GM12875 (cell line): ENCODE results near the gene OBSCN.

Source experiments
- H3K4me3 ChIP-seq: one replicate; pipeline ENCODE4 v1.5.1; 2011; ENCODE audit warnings: low read depth, low read length, control low read depth
- TF ChIP-seq, protein P1 (sequence below): IDR thresholded peaks from 2 replicates; pipeline ENCODE4 v1.5.1; 2011; ENCODE audit warnings: low read depth, mild to moderate bottlenecking, control low read depth, inconsistent platforms, low read length, moderate library complexity, borderline replicate concordance; ENCODE audit not compliant: insufficient read depth

OBSCN gene

DNA sequence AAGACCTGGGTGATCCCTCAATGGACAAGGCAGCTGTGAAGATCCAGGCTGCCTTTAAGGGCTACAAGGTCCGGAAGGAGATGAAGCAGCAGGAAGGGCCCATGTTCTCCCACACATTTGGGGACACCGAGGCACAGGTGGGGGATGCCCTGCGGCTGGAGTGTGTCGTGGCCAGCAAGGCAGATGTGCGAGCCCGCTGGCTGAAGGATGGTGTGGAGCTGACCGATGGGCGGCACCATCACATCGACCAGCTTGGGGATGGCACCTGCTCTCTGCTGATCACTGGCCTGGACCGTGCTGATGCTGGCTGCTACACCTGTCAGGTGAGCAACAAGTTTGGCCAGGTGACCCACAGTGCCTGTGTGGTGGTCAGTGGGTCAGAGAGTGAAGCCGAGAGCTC is 113.6 kb downstream of the OBSCN start:
- TF ChIP-seq, protein P1, sequence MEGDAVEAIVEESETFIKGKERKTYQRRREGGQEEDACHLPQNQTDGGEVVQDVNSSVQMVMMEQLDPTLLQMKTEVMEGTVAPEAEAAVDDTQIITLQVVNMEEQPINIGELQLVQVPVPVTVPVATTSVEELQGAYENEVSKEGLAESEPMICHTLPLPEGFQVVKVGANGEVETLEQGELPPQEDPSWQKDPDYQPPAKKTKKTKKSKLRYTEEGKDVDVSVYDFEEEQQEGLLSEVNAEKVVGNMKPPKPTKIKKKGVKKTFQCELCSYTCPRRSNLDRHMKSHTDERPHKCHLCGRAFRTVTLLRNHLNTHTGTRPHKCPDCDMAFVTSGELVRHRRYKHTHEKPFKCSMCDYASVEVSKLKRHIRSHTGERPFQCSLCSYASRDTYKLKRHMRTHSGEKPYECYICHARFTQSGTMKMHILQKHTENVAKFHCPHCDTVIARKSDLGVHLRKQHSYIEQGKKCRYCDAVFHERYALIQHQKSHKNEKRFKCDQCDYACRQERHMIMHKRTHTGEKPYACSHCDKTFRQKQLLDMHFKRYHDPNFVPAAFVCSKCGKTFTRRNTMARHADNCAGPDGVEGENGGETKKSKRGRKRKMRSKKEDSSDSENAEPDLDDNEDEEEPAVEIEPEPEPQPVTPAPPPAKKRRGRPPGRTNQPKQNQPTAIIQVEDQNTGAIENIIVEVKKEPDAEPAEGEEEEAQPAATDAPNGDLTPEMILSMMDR = no peak
- H3K4me3 ChIP-seq = no peak overlapping the region

DNA sequence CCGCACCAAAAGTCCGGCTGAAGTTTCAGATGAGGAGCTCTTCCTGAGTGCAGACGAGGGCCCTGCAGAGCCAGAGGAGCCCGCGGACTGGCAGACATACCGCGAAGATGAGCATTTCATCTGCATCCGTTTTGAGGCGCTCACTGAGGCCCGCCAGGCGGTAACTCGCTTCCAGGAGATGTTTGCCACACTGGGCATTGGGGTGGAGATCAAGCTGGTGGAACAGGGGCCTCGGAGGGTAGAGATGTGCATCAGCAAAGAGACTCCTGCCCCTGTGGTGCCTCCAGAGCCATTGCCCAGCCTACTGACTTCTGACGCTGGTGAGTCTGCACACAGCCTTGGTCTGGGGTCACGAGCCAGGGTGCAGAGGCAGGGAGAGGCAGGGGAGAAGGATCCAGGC is 114.1 kb downstream of the OBSCN start:
- TF ChIP-seq, protein P1 = no peak
- H3K4me3 ChIP-seq = no peak overlapping the region

DNA sequence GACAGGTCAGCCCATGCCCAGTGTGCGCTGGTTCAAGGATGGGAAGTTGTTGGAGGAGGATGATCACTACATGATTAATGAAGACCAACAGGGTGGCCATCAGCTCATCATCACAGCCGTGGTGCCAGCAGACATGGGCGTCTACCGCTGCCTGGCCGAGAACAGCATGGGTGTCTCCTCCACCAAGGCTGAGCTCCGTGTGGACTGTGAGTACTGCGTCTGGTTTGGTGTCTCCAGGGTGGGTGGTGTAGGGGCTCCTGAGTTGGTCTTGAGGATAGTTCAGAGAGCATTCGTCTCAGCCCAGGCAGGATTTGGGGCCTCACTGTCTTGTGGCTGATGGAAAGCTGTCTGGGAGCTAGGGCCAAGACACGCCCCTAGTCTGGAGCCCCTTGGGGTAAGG is 115.6 kb downstream of the OBSCN start:
- H3K4me3 ChIP-seq = no peak overlapping the region
- TF ChIP-seq, protein P1 = no peak

DNA sequence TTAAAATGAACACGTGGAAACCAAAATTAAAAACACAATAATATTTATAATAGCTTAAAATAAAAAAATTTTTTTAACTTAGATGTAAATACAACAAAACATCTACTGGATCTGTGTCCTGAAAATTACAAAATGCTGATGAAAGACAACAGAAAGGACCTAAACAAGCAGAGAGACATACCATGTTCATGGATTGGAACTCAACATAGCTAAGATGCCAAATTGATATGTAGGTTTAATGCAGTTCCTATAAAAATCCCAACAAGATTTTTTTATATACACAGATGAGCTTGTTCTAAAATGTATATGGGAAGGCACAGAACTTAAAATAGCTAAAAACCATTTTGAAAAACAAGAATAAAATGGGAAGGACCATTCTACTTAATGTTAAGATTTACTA is 117.4 kb downstream of the OBSCN start:
- no peak overlapping the region for H3K4me3 ChIP-seq
- TF ChIP-seq, protein P1 = no peak

DNA sequence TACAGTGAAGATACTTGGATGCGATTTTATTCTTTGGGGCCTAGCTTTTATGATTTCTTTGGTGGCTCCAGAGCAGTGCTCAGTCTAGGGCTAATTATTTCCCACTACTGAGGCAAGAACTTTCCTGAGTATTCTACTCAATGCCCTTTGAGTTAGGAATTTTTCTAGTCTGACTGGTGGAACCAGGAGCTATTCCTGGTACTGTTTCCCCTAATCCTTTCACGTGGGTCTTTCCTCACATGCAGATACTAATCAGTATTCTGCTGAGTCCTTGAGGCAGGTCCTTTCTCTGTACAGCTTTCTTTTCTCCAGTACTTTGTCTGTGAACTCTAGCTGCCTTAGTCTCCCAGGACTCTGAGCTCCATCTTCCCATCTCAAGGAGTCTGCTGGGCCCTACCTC is 122.0 kb downstream of the OBSCN start:
- no peak overlapping the region for H3K4me3 ChIP-seq
- TF ChIP-seq, protein P1 = no peak

DNA sequence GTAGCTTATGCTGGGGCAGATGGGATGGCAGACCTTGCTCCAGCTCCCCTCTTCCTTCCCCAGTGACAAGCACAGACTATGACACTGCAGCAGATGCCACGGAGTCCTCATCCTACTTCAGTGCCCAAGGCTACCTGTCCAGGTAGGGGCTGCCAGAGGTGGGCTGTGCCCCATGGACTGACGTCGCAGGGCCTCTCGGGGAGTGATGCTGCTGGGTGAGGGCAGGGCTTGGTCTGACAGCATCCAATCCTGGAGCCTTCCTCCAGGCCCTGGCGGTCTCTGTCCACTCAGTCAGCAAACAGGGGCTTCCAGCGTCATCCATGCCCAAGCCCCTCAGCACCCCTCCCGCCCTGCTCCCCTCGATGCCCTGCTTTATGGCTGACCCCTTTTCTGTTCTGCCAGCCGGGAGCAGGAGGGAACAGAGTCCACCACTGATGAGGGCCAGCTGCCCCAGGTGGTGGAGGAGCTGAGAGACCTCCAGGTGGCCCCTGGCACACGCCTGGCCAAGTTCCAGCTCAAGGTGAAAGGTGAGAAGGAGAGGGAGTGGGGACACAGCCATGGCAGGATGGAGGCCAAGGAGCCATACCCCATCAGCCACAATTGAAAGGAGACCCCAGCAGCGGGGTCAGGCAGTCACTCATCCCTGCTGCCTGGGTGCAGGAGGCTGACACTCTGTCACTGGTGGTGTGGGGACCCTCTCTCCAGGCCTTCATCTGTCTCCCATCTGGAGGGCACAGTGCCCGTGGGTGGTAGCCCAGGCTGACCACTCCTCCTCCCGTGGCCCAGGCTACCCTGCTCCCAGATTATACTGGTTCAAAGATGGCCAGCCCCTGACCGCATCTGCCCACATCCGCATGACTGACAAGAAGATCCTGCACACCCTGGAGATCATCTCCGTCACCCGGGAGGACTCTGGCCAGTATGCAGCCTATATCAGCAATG is 125.2 kb downstream of the OBSCN start:
- TF ChIP-seq, protein P1 = no peak
- no peak overlapping the region for H3K4me3 ChIP-seq

DNA sequence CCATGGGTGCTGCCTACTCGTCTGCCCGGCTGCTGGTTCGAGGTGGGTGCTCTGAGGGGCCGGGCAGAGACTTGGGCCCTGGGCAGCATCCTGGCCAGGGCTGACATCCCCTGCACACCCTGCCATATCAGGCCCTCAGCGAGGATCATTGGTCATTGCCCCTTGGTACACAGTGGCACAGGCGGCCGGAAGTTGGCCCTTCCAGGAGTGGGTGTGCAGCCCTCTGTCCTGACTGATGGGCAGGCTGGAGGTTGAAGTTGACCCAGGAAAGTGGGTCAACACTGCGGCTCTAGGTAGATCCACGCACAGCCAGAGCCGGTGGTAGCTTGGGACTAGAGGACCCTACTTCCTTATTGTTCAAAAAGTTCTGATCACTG is 125.9 kb downstream of the OBSCN start:
- H3K4me3 ChIP-seq = no peak overlapping the region
- TF ChIP-seq, protein P1 = no peak
